Left renal cortex interstitium (tissue), 4 donors: ENCODE measurements around the gene COL15A1. TPM values are rescaled to one million over a fixed set of nuclear protein-coding genes. Genes with fewer than 3 reads are reported as not detected.
A peak's percentile ranks its signal among the peaks of the same experiment; 100 is the strongest.
"Not testable (repeated sequence)": the region's sequence is repeated elsewhere in the genome, so short reads cannot be mapped to it uniquely, and the experiment has no call there.

Experiments
- DNase-seq, 4 donors: peaks; one replicate each; pipeline ENCODE4 v3.0.0-alpha.2; 2013; ENCODE audit warnings: low read depth in 4 of 4, low spot score in 2 of 4, missing footprints in 1 of 4
- polyA plus RNA-seq, 4 donors: library from polyadenylated mRNA; unstranded; fragments of 120-200 nt; gene quantifications; one replicate each; pipeline ENCODE4 v1.2.1, GENCODE V29; 2013; ENCODE audit not compliant: insufficient read length in 4 of 4

The COL15A1 gene
- polyA plus RNA-seq, 4 donors, result 26.8 to 37.9 (median 30.4) TPM

DNA sequence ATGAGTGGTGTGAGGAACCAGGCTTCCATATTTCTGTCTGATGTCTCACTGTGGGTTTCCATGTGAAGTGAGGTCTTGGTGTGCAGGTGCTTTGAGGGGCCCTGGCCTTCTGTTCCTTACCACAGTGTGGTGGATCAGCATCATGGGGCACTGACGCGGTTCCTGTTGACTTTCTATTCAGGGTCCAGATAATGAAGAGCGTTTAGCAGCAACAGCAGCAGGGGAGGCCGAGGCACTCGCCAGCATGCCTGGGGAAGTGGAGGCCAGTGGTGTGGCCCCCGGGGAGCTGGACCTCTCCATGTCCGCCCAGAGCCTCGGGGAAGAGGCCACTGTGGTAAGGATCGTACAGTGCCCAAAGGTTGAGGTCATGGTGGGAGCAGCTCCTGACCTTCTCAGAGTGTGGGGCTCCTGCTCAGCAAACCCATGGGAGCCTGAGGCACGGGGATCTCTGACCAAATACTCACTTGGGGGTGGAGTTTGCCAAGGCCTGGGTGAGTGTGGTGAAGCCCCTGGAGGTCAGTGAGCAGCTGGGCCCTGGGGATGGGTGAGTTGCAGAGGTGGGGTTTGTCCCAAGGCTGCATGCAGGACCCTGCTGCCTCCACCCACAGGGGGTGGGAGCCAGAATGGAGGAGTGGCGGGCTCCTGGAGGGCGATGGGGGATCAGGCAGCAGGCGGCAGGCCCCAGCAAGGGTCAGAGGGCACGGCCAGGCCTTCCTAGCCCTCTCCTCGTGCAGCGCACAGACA, 61.2 kb downstream of the COL15A1 start:
- no peak for DNase-seq

DNA sequence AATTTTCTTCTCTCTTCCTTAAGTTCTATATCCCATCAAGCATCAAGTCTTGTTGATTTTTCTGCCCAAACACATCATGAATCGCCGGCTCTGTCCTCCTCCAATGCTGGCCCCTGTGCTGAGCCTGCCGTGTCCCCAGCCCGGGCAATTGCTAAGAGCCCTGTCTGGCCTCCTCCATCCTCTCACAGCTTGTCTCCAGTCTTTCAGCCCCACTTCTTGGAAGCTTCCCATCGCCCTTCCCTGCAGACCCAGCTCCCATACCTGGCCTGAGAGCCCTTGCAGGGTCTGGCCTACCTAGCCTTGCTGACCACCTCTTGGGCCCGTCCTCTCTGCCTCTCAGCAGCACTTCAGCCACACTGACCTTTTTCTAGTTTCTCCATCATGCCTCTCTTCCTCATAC, 61.9 kb downstream of the COL15A1 start:
- DNase-seq, result no peak

DNA sequence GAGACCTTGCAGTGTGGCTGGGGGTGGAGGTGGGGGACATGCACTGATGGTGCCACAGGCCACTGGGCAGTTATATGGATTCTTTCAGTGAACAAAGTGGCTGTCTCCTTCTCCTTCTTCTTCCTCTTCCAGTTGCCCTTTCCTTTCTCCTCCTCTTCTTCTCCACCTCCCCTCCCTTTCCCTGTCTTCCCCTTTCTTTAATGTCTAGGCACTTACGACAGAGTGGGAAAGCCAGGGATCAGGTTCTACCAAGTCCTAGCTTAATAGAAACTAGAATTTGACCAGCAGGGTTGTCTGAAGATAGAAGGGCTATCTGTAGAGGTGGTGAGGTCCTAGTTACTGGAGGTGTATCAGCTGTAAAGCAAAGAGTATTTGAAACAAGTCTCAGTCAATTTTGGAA, 62.8 kb downstream of the COL15A1 start:
- no peak for DNase-seq

DNA sequence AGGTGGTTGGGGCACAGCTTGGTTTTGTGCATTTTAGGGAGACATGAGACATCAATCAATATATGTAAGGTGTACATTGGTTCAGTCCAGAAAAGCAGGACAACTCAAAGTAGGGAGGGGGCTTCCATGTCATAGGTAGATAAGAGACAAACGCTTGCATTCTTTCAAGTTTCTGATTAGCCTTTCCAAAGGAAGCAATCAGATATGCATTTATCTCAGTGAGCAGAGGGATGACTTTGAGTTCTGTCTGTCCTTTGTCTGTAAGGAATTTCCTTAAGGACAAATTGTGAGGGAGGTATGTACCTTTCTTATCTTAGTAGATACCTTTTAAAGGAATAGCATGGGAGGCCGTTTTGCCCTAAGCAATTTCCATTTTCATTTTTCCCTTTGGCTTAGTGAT, 63.3 kb downstream of the COL15A1 start:
- no peak for DNase-seq

DNA sequence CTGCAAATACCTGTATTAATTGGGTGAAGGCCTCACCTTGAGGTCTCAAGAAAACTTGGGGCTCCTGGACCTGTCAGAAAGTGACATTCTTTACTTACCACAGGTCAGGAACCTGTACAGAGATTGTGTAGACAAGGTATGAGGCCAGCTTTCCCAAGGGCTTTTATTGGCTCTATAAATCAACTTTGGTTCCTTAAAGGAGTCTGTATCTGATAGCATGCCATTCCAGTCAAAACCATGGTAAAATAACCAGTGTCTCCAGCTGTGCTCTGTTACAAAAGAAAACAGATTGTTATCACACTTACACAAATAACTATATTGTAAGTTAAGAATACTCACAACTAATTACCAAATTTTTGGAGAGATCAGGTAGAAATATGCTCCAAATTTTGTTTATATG, 64.5 kb downstream of the COL15A1 start:
- DNase-seq, result no peak

DNA sequence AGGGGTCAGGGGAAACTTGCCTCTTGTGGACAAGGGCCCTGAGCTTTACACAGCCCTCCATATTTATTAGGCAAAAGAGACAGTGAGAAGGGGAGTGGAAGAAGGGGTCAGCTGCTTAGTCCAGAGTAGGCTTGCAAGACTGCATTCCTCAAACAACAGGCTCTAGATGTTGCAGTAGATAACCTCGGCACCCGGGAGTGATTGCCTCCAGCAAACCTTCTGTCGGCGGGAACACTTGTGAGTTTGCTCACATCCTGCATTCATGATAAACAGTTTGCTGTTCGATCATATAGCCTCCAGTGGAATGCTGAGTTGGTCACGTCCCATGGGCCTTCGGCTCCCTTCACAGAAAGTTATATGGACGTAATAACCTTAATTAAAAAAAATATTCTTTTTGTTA, 66.7 kb downstream of the COL15A1 start:
- DNase-seq, result not testable (repeated sequence)

DNA sequence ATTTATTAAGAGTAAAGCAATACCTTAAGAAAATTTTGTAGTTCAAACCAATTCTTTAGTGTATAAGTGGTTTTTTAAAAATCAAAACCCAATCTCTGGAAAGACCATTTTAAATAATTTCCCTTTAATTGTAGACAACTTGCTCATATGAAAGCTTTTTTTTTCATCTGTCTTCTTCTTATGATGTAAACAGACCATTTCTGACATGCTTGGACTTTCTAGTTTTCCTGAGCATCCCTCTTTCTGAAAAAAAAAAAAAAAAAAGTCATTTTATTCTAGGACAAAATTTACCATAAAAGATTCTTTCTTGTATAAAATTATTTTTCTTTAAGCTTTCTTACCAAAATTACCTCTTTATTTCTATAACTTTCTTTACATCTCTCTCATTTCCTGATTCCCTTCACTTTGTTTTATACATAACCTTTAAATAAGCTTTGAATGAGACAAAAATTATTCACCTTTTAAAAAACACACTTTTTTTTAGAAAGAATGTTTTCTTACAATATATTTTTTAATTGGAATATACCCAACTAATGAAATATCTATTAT, 67.5 kb downstream of the COL15A1 start:
- DNase-seq, result peak in 1 of 4 donors; percentile 17

DNA sequence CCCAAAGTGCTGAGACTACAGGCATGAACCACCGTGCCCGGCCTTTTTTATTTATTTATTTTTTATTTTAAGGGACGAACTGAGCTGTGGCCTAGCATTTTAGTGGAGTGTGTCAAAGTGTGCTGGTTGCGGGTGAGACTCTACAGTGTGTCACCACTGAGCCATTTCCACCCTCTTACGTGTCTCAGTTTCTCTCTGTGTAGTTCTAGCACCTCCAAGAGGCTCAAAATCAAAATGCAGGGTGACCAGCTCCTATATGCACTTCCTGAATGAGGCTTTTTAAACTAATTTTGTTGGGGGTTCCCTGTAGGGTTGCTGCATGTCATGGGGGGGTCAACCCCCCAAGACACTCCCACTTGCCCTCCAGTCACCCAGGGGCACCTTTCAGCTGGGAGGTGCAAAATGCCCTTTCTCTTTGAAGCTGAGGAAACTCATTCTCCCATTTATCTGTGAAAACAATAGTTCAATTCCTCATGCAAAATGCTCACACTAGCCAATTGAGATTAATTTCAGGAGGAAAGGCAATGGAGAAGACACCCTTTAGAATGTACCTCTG, 69.3 kb downstream of the COL15A1 start:
- no peak for DNase-seq

DNA sequence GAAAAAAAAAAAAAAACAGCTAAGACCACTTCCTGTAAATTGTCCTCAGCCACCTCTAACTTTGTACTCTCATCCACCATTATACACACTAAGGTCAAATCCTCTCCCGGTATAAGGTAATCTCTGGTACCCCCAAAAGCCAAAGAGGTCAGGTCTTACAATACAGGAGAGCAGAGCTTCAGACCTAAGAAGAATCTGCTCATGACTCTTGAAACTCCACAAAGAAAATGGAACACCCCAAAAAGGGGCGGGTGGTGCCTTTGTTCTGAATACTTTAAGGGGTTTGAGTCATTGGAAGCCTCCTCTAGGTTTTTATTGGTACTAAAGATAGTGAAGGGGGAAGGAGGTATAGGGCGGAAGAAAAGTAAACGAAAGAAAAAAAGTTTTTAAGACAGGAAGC, 69.8 kb downstream of the COL15A1 start:
- no peak for DNase-seq

DNA sequence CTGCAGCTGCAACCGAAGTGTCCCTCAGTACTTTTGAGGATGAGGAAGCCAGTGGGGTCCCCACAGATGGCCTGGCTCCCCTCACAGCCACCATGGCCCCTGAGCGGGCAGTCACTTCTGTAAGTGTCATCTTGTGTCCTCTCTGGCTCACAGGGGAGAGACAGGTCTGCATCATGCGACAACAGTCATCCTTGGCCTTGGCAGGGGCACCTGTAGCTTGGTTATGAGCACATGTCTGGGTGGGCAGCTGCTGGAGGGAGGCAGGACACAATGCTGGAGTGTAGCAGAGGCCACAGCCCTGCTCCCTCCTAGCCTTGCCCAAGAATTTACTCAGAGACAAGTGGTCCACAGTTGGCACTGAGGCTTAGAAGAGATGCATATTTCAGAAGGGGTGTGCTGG, 71.7 kb downstream of the COL15A1 start:
- DNase-seq, result no peak

DNA sequence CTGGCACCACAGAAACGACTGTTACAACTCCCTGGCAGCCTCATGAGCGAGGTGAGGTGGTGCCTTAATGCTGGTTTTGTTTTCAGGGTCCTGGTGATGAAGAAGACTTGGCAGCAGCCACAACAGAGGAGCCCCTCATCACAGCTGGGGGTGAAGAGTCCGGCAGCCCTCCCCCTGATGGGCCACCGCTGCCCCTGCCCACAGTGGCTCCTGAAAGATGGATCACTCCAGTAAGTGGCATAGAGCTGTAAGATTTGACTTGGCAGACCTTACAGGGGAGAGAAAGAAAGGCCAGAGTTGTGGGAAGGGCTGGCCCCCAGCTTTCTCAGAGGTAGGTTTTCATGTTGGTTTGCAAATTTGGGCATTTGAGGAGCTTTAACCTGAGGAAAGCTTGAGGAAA, 72.2 kb downstream of the COL15A1 start:
- DNase-seq, result no peak

DNA sequence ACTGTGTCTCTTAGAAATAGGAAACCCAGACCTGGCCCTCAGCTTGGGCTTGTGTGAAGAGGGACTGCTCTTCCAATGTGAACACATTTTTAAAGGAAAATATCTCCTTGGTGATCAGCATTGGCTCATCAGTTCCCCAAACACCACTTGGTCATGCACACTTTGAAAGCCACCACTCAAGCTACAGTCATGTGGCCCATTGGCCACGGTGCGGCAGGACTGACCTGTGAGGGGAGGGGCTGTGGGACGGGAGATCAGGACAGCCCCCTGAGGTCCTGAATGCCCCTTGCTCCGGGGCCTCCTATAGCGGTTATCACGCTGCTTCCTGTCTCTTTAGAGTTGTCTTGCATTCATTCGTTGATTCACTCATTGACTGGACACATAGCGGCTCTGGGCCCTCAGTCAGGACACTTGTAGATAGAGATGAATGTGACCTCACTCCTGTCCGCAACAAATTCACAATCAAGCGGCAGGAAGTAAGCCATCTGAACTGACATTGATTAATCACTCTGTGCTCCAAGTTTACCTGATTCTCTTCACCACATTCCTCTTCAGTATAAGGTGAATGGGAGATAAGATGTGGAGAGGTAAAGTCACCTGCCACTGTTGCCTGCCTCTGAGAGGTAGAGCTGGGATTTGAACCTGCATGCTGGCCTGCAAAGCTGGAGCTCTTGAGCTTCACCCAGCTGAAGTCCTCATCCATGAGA, 73.1 kb downstream of the COL15A1 start:
- no peak for DNase-seq

DNA sequence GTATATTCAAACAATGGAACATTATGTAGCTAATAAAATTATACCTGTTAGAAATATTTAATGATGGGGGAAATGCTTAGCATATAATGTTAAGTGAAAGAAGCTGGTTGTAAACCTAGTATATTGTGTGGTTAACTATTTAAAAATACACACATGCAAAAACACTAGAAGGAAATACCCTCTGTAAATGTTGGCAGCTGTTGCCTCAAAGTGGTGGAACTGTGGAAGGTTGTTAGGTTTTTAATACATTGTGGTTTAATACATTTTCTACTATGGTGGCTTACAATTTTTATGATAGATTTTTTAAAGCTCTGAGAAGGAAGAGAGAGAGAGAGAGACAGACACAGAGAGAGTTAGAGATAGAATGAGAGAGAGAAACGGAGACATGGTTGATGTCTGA, 74.9 kb downstream of the COL15A1 start:
- DNase-seq, result no peak

DNA sequence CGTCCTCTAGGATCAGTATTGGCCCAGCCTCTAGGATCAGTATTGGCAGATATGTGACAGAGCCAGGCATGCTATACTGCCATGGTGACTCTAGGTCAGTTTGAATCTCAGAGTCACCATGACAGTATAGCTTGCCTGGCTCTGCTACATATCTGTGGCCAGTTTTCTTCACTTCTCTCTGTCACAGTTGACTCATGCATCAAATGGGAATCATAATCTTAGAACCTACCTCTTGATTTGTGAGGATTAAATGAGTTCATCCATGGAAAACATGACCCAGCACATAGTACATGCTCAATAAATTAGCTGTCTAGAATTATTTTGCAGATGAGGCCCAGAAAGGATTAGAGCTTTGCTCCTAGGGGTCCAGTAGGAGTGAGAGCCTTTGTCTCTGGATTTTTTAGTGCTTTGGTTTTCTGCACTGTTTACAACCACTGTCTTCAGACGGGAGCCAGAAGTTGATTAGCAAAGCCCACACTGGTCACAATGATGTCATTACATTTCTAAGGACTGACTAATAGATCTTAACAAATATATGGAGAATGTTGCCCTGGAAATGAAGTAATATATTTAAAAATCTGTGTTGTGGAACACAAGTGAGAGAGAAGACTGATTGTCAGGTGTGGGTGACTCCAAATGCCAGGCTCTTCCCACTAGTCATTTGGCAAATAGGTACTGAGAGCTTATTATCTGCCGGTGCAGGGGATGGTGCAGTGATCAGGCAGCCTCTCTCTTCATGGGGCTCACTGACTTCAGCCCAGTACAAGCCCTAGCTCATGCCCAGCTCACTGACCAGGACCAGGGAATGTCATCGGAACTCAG, 76.0 kb downstream of the COL15A1 start:
- no peak for DNase-seq

DNA sequence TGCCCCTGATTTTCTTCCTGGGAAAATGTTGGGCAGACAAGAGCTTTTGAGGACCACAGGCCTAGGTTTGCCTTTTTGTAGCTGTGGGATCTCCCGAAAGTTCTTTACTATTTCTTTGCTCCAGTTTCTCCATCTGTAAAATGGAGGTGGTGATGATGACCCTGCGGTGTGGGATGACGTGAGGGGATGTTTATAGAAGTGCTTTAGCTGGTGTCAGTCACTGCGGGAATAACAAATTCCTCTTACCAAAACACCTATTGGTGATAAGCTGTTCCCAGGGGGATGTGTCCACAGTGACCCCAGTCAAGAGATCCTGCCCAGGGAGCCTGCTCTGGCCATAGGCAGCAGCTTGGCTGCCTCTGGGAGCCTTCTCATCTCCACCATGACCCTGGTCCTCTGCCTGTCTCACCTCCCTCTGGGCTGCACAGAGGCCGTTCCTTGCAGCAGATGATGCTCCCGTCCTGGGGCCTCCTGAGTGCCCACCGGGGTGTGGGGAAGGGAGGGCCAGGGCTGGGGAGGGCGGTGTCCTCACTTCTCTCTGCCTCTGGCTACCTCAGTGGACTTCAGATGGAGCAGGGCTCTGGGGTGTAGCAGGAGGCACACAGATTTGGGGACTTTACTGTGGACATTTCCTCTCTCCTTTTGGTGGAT, 77.2 kb downstream of the COL15A1 start:
- DNase-seq, result no peak

DNA sequence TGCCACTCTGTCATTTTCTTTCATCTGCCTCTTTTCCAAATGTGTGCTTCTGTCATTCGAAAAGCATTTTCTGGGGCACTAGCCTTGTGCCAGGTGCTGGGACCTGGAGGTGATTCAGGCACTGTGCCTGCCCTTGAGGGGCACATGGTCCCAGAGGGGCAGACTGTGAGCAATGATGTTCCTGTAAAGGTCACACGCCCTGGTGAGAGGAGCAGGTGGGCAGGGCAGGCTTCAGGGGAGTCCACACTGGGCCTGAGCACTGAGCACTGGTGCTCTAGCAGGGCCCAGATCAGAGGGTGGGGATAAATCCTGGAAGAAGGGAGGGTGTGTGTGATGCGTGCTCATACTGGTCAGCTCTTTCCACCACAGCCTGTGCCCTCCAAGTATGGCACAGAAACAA, 77.8 kb downstream of the COL15A1 start:
- DNase-seq, result no peak

DNA sequence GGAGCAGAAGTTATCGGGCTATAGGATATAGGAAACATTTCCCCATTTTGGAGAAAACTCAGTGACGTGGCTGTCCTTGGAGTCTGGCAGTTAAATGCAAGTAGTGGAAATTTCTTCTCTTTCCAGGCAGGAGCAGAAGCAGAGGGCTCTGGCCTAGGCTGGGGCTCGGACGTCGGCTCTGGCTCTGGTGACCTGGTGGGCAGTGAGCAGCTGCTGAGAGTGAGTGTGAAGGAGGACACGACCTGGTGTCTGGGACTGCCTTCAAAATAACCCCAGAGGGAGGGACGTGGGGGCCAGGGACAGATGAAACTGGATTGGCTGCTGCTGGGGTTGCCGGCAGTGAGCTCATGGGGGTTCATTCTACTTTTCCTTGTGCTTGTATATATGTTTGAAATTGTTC, 79.5 kb downstream of the COL15A1 start:
- DNase-seq, result no peak

DNA sequence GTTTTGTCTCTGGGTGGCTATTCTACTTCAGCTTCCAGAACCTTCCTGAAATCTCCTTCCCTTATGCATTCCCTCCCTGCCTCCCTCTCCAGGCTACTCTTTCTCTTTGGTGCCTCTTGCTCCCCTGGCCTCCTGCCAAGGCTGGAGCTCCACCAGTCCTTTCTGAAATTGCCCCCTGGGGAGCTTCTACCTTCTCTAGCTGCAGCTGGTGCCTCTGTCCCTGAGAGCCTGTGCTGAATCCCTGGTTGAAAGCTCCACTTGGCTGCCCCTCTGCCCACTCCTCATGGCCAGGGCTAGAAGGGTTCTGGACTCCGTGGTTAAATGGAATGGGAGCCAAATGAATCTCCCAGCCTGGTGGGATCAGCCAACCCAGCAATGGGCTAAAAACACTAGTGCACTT, 80.1 kb downstream of the COL15A1 start:
- no peak for DNase-seq

DNA sequence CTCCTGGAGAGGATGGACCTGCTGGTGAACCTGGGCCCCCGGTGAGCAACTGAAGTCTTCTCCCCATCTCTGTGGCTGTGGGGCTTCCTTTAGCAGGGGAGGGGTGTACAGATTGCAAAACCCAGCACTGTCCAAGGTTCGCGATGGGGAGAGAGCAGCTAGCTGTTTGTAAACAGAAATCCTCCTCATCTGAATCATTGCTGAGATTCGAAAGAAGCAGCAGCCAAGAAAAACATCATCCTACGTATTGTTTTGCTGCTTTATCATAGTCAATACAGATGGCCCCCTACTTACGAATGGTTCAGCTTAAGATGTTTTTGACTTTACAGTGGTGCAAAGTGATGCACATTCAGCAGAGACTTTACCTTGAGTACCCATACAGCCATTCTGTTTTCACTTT, 81.3 kb downstream of the COL15A1 start:
- no peak for DNase-seq

DNA sequence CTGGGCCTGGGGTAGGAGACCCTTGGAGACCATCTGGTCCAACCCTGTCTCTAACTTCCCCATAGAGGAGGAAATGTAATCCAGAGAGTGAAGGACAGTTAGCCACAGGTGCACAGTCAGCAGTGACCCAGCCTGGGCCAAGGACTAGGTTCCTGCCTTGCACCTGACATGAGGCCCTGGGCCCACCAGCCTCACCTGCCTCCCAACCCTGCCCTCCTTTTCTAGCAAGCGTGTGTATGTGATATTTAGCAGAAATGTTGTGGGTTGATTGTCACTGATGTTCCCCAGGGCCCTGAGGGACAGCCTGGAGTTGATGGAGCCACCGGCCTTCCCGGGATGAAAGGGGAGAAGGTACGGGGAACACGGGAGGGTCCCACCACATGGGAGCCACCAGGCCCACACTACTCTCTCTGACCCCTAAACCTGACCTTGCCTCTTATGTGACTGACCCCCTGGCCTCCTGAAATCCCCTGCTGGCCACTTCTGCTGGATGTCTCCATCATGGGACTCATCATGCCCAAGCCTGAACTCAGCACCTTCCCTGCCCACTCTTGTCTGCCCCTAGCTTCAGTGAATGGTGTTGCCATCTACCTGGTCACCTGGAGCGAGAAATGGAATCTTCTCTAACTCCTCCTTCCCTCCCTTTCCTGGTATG, 82.0 kb downstream of the COL15A1 start:
- no peak for DNase-seq
